Measurements from ENCODE around the gene PTPRG. TPM values are rescaled to one million over a fixed set of nuclear protein-coding genes. Genes with fewer than 3 reads are reported as not detected.

PTPRG gene
- total RNA-seq, 1 experiment from 2014 or later = 32.1 TPM

DNA sequence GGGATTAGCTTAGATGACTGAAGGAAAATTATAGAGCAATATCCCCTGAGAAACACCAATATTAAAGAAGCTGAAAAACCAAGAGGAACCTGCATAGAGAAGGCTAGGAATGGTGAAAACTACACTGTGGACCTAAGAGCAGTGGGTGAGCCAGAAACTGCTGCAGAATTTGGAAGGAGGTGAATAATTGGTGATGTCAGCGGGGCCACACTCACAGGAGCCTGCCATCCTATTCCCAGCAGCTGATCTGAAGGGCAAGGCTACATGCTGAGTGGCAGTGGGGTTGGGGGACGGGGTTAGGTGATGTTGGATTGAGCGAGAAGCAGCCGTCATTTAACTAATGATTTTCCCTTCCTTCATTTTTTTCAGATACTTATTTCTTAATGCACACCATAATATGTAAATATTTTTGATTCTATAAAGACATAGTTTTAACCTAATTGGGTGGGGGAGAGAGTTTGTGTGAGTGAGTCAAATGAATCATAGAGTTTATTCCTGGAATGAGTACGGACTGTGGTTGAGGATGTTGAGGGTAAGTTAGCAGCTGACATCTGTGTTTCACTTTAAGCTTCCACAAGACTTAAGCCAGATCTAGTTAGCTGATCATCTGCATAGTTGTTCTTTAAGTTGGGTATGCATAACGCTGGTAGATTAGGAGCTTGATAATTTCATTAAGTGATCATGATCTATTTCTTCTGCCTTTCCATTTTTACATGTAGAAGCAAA lies 222.8 kb downstream of the PTPRG start:
- Histone ChIP-seq H4K20me1 (ENCODE audit: insufficient read depth) (no peaks in the 10 kb centered on the region), H3K9me2 (ENCODE audit: insufficient read depth) (no peaks in the 10 kb centered on the region), H2AFZ (ENCODE audit: low read depth, low read length, poor library complexity, severe bottlenecking) (no peak overlapping the region), H3K27ac (ENCODE audit: low read depth, low read length) (no peak overlapping the region), H3K36me3 (ENCODE audit: control insufficient read depth in 1 of 2, insufficient read depth in 2 of 2, low read length in 2 of 2) (no peaks in the 10 kb centered on the region), H3K79me2 (ENCODE audit: insufficient read depth, low read length) (no peaks in the 10 kb centered on the region; the same call in 1 of the 2 replicates), H3K4me3 (replicated peaks in 1 of 2; ENCODE audit: low read depth in 1 of 2, low read length in 2 of 2) (no peak overlapping the region), H3K9me3 (ENCODE audit: control insufficient read depth in 1 of 2, insufficient read depth in 1 of 2, low read depth in 1 of 2, low read length in 2 of 2) (no peaks in the 10 kb centered on the region), H3K9ac (ENCODE audit: low read length) (no peak overlapping the region), H3K27me3 (ENCODE audit: insufficient read depth, low read length) (no peaks in the 10 kb centered on the region), H3K4me2 (ENCODE audit: low read length) (no peak overlapping the region), H3K4me1 (ENCODE audit: control insufficient read depth in 1 of 2, insufficient read depth in 2 of 2, low read length in 2 of 2) (no peaks in the 10 kb centered on the region)
- CTCF ChIA-PET = no interaction called here
- RAD21 ChIA-PET (ENCODE audit: low non-redundant PET in 1 of 2, low total read pairs in 2 of 2, uncharacterized antibody in 2 of 2, unreplicated experiment in 2 of 2) = no interaction called here
- no TSS peak for BruUV-seq (replicated peaks)
- POLR2A ChIA-PET = no interaction called here
- no peak for ATAC-seq
- TF ChIP-seq RAD21 (IDR thresholded peaks at IDR 0.05; ENCODE audit: low read depth) (no peak), SP1 (IDR thresholded peaks at IDR 0.05; ENCODE audit: low read depth) (no peak), JUND (IDR thresholded peaks at IDR 0.05) (no peak), SIN3A (IDR thresholded peaks at IDR 0.05; ENCODE audit: low read depth) (no peak)
- intact Hi-C loops (cut with micrococcal nuclease) = no loop called here
- no peak for DNase-seq (ENCODE audit: low read depth, low spot score)

DNA sequence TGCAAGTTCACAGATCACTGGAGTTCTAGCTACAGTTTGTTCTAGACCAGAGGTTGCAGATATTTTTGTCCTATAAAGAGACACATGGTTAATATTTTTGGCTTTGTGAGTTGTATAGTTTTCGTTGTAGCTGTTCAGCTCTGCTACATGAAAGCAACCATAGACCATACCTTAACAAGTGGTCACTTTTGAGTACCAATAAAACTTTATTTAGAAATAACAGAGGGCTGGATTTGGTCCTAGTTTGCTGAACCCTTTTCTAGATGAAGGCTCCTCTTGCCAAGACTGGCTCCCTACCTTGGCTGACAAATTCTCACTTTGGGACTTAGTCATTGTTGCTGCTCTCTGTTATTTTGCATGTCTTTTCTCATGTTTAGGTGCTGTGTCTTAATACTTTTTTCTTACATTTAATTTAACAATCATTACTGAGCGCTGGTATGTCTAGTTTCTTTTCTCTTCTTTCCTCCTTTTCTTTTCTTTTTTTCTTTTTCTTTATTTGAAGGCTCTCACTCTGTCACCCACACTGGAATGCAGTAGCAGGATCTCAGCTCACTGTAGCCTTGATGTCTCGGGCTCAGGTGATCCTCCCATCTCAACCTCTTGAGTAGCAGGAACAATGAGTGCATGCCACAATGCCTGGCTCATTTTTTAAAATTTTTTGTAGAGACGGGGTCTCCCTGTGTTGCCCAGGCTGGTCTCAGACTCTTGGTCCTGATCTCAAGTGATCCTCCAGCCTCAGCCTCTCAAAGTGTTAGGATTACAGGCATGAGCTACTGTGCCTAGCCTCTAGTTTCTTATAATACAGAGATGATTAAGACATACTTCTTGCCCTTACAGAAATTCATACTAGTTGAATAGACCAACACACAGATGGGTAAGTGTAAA lies 227.5 kb downstream of the PTPRG start:
- no peak for TF ChIP-seq RAD21 (IDR thresholded peaks at IDR 0.05; ENCODE audit: low read depth)
- TF ChIP-seq EZH2phosphoT487 (IDR thresholded peaks at IDR 0.05; ENCODE audit: borderline replicate concordance) = no peak
- no peak for TF ChIP-seq SRF (IDR thresholded peaks at IDR 0.05; ENCODE audit: low read depth)
- no peak for TF ChIP-seq POLR2A (IDR thresholded peaks at IDR 0.05; ENCODE audit: borderline replicate concordance, extremely low read depth, insufficient read depth, insufficient read length)
- TF ChIP-seq, protein P1, sequence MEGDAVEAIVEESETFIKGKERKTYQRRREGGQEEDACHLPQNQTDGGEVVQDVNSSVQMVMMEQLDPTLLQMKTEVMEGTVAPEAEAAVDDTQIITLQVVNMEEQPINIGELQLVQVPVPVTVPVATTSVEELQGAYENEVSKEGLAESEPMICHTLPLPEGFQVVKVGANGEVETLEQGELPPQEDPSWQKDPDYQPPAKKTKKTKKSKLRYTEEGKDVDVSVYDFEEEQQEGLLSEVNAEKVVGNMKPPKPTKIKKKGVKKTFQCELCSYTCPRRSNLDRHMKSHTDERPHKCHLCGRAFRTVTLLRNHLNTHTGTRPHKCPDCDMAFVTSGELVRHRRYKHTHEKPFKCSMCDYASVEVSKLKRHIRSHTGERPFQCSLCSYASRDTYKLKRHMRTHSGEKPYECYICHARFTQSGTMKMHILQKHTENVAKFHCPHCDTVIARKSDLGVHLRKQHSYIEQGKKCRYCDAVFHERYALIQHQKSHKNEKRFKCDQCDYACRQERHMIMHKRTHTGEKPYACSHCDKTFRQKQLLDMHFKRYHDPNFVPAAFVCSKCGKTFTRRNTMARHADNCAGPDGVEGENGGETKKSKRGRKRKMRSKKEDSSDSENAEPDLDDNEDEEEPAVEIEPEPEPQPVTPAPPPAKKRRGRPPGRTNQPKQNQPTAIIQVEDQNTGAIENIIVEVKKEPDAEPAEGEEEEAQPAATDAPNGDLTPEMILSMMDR (IDR thresholded peaks at IDR 0.05 in 2 of 3, conservative IDR thresholded peaks at IDR 0.05 in 1 of 3; ENCODE audit: borderline replicate concordance in 1 of 3, insufficient read depth in 1 of 3, low read depth in 2 of 3, low read length in 2 of 3) = no peak
- no peak for TF ChIP-seq CEBPB (IDR thresholded peaks at IDR 0.05; ENCODE audit: low read depth)
- no peak for TF ChIP-seq ZFX (IDR thresholded peaks at IDR 0.05)
- Histone ChIP-seq H3K27ac (ENCODE audit: low read depth, low read length) (no peak overlapping the region), H2AFZ (ENCODE audit: low read depth, low read length, poor library complexity, severe bottlenecking) (no peak overlapping the region), H4K20me1 (ENCODE audit: insufficient read depth) (no peaks in the 10 kb centered on the region), H3K4me1 (ENCODE audit: control insufficient read depth in 1 of 2, insufficient read depth in 2 of 2, low read length in 2 of 2) (no peaks in the 10 kb centered on the region), H3K9ac (ENCODE audit: low read length) (no peak overlapping the region), H3K27me3 (ENCODE audit: insufficient read depth, low read length) (no peaks in the 10 kb centered on the region), H3K9me3 (ENCODE audit: control insufficient read depth in 1 of 2, insufficient read depth in 1 of 2, low read depth in 1 of 2, low read length in 2 of 2) (no peaks in the 10 kb centered on the region), H3K36me3 (ENCODE audit: control insufficient read depth in 1 of 2, insufficient read depth in 2 of 2, low read length in 2 of 2) (no peaks in the 10 kb centered on the region), H3K4me3 (replicated peaks in 1 of 2; ENCODE audit: low read depth in 1 of 2, low read length in 2 of 2) (no peak overlapping the region), H3K4me2 (ENCODE audit: low read length) (no peak overlapping the region), H3K9me2 (ENCODE audit: insufficient read depth) (no peaks in the 10 kb centered on the region), H3K79me2 (ENCODE audit: insufficient read depth, low read length) (no peaks in the 10 kb centered on the region; the same call in 1 of the 2 replicates)
- DNase-seq (ENCODE audit: low read depth, low spot score) = no peak
- no TSS peak for BruUV-seq (replicated peaks)
- CTCF ChIA-PET = no interaction called here
- no peak for ATAC-seq
- POLR2A ChIA-PET = no interaction called here
- RAD21 ChIA-PET (ENCODE audit: low non-redundant PET in 1 of 2, low total read pairs in 2 of 2, uncharacterized antibody in 2 of 2, unreplicated experiment in 2 of 2) = no interaction called here
- intact Hi-C loops (cut with micrococcal nuclease) = no loop called here
